Esophagus (tissue), 2 donors: Measurements from ENCODE around the gene CACNA2D3. TPM values are rescaled to one million over a fixed set of nuclear protein-coding genes. Genes with fewer than 3 reads are reported as not detected.

ENCODE experiments used
- H3K27ac ChIP-seq, 2 donors: one replicate each; pipeline ENCODE4 v1.5.1; 2013; ENCODE audit warnings: low read depth in 2 of 2, mild to moderate bottlenecking in 2 of 2, inconsistent platforms in 1 of 2, low read length in 1 of 2, moderate library complexity in 1 of 2
- H3K27me3 ChIP-seq, 2 donors: one replicate each; pipeline ENCODE4 v1.6.1; 2013; ENCODE audit warnings: low read length in 2 of 2, control low read depth in 1 of 2, mild to moderate bottlenecking in 1 of 2; ENCODE audit not compliant: insufficient read depth in 2 of 2, control insufficient read depth in 1 of 2
- H3K36me3 ChIP-seq, 2 donors: one replicate each; pipeline ENCODE4 v1.6.1; 2013; ENCODE audit warnings: low read length in 1 of 2; ENCODE audit not compliant: control insufficient read depth in 2 of 2, insufficient read depth in 2 of 2
- H3K4me1 ChIP-seq, 2 donors: one replicate each; pipeline ENCODE4 v1.6.1; 2013; ENCODE audit warnings: low read length in 1 of 2; ENCODE audit not compliant: control insufficient read depth in 2 of 2, insufficient read depth in 2 of 2
- H3K4me3 ChIP-seq, 2 donors: one replicate each; pipeline ENCODE4 v1.5.1; 2013; ENCODE audit warnings: low read length in 2 of 2, mild to moderate bottlenecking in 2 of 2, low read depth in 1 of 2, moderate library complexity in 1 of 2
- H3K9me3 ChIP-seq, 2 donors: one replicate each; pipeline ENCODE4 v1.6.1; 2013; ENCODE audit warnings: mild to moderate bottlenecking in 2 of 2, low read depth in 1 of 2, low read length in 1 of 2, moderate library complexity in 1 of 2; ENCODE audit not compliant: control insufficient read depth in 2 of 2, insufficient read depth in 1 of 2
- WGBS, 2 donors: extraction: QIAGEN DNeasy Blood & Tissue Kit; methylation state at CpG; one replicate each; pipeline ENCODE4 v1.1.7; 2013; 5-methylcytosine and 5-hydroxymethylcytosine counted together
- polyA plus RNA-seq, 2 donors: library from polyadenylated mRNA; stranded (reverse); fragments of 200-250 nt; gene quantifications; one replicate each; pipeline ENCODE4 v1.2.3, GENCODE V29; 2013
- donor health status: healthy with polysubstance abuse.
- donor health status: Bipolar disorder and iron deficiency.

CACNA2D3 gene
- polyA plus RNA-seq, 2 donors: 1.7 to 1.8 TPM

DNA sequence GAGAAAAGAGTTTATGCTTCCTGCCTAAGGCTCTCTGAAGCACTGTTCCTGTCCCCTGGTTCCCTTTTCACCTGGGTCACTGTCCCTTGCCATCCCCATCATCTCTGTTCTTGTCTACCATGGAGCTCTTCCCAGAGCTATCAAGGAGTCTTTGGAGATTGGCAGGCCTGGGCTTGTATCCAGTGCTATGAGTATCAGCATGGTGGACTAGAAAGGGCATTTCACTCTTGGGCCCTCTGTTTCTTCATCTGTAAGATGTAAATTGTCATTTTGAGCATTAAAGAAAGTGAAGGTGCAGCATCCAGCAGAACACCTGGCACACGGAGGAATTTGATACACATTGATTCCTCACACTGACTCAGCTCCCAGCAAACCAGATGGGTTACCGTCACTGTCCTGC lies 388.2 kb downstream of the CACNA2D3 start:
- no peak overlapping the region for H3K27ac ChIP-seq
- H3K9me3 ChIP-seq: no peaks in the 10 kb centered on the region
- WGBS, 2 donors: 89 to 98% methylated on average over 2 of the region's 2 CpGs
- H3K4me3 ChIP-seq: no peak overlapping the region
- H3K27me3 ChIP-seq: no peaks in the 10 kb centered on the region
- H3K4me1 ChIP-seq: no peaks in the 10 kb centered on the region
- H3K36me3 ChIP-seq: no peaks in the 10 kb centered on the region

DNA sequence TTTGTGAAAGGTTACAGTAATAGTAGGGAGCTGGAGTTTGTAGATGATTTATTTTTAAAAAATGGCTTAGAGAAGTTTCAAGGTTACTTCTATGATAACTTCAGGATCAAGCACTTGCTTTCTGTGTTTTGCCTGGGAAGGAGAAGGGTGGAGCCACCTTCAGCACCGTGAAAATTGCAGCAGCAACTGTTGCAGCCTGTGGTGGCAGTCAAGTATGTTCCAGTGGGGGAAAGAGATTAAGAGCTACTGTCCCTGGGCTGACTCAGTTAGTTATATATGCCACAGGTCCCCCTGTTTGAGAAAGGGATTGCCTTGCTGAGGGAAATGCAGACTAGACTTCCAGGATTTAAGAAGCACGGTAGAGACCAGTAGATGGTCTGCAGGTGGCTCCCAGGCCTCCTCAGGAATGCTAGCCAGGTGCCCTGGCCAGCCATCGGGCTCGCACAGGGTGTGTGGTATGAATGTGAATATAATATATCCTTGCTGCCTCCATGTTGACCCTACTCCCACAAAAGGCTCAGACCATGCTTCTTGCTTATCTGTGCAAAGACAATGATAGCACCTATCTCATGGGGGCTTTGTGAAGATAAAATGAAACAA lies 389.5 kb downstream of the CACNA2D3 start:
- no peaks in the 10 kb centered on the region for H3K36me3 ChIP-seq
- H3K27me3 ChIP-seq: no peaks in the 10 kb centered on the region
- H3K4me1 ChIP-seq: no peaks in the 10 kb centered on the region
- no peak overlapping the region for H3K4me3 ChIP-seq
- no peaks in the 10 kb centered on the region for H3K9me3 ChIP-seq
- 77 to 82% methylated on average over 4 of the region's 4 CpGs for WGBS, 2 donors
- H3K27ac ChIP-seq: no peak overlapping the region

GRCh38 chr3:54514006-54514405 lies 391.7 kb downstream of the CACNA2D3 start:
- Histone ChIP-seq H3K36me3 (no peaks in the 10 kb centered on the region), H3K27ac (no peak overlapping the region), H3K4me3 (no peak overlapping the region), H3K27me3 (no peaks in the 10 kb centered on the region), H3K9me3 (no peaks in the 10 kb centered on the region), H3K4me1 (no peaks in the 10 kb centered on the region)
- WGBS, 2 donors: 80 to 86% methylated on average over 2 of the region's 2 CpGs

DNA sequence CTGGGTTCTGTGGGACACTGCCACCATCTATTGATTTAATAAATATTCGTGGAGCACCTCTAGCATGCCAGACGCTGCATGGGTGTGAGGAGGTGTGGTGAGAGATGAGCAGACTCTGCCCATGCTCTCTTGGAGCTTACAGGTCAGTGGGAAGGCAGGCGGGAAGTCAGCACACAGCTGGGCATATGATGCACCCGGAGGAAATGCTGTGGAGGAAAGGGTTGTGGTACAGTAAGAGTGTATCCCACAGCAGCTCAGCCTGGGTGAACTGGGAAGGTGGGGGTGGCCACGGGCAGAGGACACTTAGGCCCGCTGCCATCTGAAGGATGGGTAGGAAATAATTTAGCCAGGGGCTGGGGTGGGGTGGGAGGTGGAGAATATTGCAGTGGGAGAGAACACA lies 392.1 kb downstream of the CACNA2D3 start:
- WGBS, 2 donors: 80 to 84% methylated on average over 6 of the region's 6 CpGs
- Histone ChIP-seq H3K4me3 (no peak overlapping the region), H3K36me3 (no peaks in the 10 kb centered on the region), H3K9me3 (no peaks in the 10 kb centered on the region), H3K27me3 (no peaks in the 10 kb centered on the region), H3K27ac (no peak overlapping the region), H3K4me1 (no peaks in the 10 kb centered on the region)

DNA sequence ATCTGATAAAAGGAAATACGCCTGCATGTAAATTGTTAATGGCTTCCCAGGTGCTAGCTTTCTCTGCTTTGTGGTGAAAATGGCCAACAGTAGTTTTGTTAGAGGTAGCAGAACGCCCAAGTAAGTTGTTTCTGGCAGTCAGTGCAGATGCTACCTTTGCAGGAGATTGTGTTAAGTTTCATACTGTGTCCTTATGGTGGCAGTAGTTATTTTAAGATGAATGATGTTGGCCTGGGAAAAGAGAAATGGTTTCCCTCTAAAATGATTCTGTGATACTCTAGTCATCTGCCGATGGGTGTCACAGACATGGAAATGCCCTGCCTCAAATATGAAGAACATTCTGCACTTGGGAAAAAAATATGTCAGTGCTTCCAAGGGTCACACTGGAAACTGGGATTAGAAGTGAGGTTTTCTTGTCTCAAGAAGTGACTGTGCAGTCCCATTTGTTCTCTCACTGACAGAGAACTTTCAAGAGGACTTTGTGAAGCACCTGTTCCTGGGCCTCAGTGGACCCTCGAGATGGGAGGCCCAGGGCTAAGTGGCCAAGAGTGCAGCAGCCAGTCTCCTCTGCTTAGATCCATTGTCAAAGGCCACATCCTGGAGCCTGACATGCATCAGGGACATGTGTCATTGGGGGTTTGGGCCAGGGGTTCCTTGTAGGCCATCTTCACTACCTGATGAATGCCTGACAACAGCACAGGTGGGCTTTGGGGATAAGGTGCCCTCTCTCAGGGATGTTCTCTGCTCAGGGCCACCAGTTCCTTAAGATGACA lies 393.3 kb downstream of the CACNA2D3 start:
- Histone ChIP-seq H3K27ac (no peak overlapping the region), H3K9me3 (no peaks in the 10 kb centered on the region), H3K4me3 (no peak overlapping the region), H3K36me3 (no peaks in the 10 kb centered on the region), H3K27me3 (no peaks in the 10 kb centered on the region), H3K4me1 (no peaks in the 10 kb centered on the region)
- 66 to 70% methylated on average over 4 of the region's 4 CpGs for WGBS, 2 donors

GRCh38 chr3:54517424-54517823 lies 395.1 kb downstream of the CACNA2D3 start:
- H3K4me1 ChIP-seq: no peaks in the 10 kb centered on the region
- H3K27ac ChIP-seq: no peak overlapping the region
- H3K27me3 ChIP-seq: no peaks in the 10 kb centered on the region
- WGBS, 2 donors: 71 to 80% methylated on average over 8 of the region's 8 CpGs
- peaks cover 0 to under 1% of the 10 kb centered on the region in 2 donors for H3K9me3 ChIP-seq
- H3K36me3 ChIP-seq: no peaks in the 10 kb centered on the region
- no peak overlapping the region for H3K4me3 ChIP-seq

GRCh38 chr3:54518011-54518675 lies 395.8 kb downstream of the CACNA2D3 start:
- WGBS, 2 donors: 81 to 85% methylated on average over 8 of the region's 8 CpGs
- Histone ChIP-seq H3K27me3 (no peaks in the 10 kb centered on the region), H3K4me1 (no peaks in the 10 kb centered on the region), H3K36me3 (no peaks in the 10 kb centered on the region), H3K4me3 (no peak overlapping the region), H3K9me3 (peaks cover 0 to 2% of the 10 kb centered on the region in 2 donors), H3K27ac (no peak overlapping the region)

DNA sequence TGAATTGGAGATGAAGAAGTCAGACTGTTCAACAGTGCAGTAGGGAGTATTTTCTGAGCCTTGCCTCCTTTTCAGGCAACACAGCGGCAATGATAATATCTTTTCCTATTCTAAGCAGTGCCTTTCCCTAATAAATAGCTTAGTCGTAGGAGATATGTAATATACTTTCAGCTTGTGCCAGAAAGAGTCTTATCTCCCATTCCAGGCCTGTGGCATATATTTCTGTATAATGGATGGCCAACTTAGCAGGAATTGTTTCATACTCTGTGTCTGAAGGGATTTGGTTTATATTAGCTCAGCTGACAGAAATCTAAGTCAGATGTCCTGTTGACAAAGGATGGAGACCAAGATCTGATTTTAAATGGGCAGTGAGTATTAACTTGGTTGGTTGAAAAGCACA lies 397.1 kb downstream of the CACNA2D3 start:
- H3K4me1 ChIP-seq: no peaks in the 10 kb centered on the region
- no peak overlapping the region for H3K27ac ChIP-seq
- no peaks in the 10 kb centered on the region for H3K36me3 ChIP-seq
- H3K27me3 ChIP-seq: no peaks in the 10 kb centered on the region
- H3K9me3 ChIP-seq: peaks cover 0 to 2% of the 10 kb centered on the region in 2 donors
- H3K4me3 ChIP-seq: no peak overlapping the region
- 76 to 78% methylated on average over 2 of the region's 2 CpGs for WGBS, 2 donors

DNA sequence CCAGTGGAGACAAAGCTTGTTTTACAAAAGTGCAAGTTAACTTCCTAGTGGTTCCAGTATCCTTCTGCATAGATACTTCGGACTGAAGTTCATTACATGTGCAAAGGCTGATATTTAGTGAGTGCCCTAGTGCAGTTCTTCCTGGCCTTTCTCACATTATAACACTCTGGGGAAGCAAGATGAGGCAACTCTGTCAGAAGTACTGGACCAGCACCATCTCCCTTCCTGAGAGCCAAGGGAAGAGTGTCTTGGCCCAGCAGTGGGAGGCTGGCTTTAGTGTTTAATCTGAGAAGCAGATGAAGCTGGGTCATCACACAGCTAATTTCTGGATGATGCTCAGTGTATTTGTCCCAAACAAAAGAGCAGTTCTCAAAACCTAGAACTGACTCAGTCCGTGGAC lies 397.7 kb downstream of the CACNA2D3 start:
- Histone ChIP-seq H3K4me1 (no peaks in the 10 kb centered on the region), H3K36me3 (no peaks in the 10 kb centered on the region), H3K4me3 (no peak overlapping the region), H3K9me3 (peaks cover 0 to 2% of the 10 kb centered on the region in 2 donors), H3K27ac (no peak overlapping the region), H3K27me3 (no peaks in the 10 kb centered on the region)
- 73 to 85% methylated on average over 2 of the region's 2 CpGs for WGBS, 2 donors
